GM23338 (cell line): Measurements from ENCODE around the gene SPACA4.

Source experiments
- CREB1 ChIP-seq: fragments of 250-450 bp; sonication (Bioruptor Pico); IDR thresholded peaks from 2 replicates; pipeline ENCODE4 v1.5.0; 2020; ENCODE audit warnings: low read depth, mild to moderate bottlenecking, moderate library complexity
- EZH2phosphoT487 ChIP-seq: fragments of 200-600 bp; sonication (generic); IDR thresholded peaks from one replicate; pipeline ENCODE4 v1.8.1; 2018; ENCODE audit warnings: antibody characterized with exemption; ENCODE audit not compliant: unreplicated experiment

GRCh38 chr19:48571378-48572162 lies 35.0 kb upstream of the SPACA4 start:
- TF ChIP-seq EZH2phosphoT487 = no peak
- no peak for TF ChIP-seq CREB1 (CRISPR knock-in tag)
